ENCODE results near the gene ARRB1.
A peak's percentile ranks its signal among the peaks of the same experiment; 100 is the strongest.
"Not testable (repeated sequence)": the region's sequence is repeated elsewhere in the genome, so short reads cannot be mapped to it uniquely, and the experiment has no call there.

Gene ARRB1

GRCh38 chr11:75371949-75372876 is 20.8 kb upstream of the ARRB1 start:
- Histone ChIP-seq H3K9ac (ENCODE audit: low read depth in 1 of 2, low read length in 2 of 2) (peak overlapping the region; percentile 28 to 61), H3K4me3 (ENCODE audit: low read length in 2 of 2) (peak overlapping the region; percentile 44 to 47), H3K27ac (ENCODE audit: low read depth in 2 of 2, low read length in 2 of 2) (peak overlapping the region; percentile 89 to 91), H3K36me3 (ENCODE audit: control insufficient read depth in 2 of 2, insufficient read depth in 2 of 2, low read length in 2 of 2) (no peaks in the 10 kb centered on the region), H3K4me1 (ENCODE audit: control insufficient read depth in 2 of 2, insufficient read depth in 2 of 2, low read length in 2 of 2) (peaks cover 19 to 25% of the 10 kb centered on the region in 2 donors), H3K9me3 (ENCODE audit: control insufficient read depth in 2 of 2, low read length in 2 of 2) (no peaks in the 10 kb centered on the region), H3K27me3 (ENCODE audit: control insufficient read depth in 2 of 2, insufficient read depth in 2 of 2, low read length in 2 of 2) (no peaks in the 10 kb centered on the region)

- H3K27me3 ChIP-seq (ENCODE audit: control insufficient read depth in 2 of 2, insufficient read depth in 2 of 2, low read length in 2 of 2): no peaks in the 10 kb centered on the region
- no peaks in the 10 kb centered on the region for H3K9me3 ChIP-seq (ENCODE audit: control insufficient read depth in 2 of 2, low read length in 2 of 2)
- H3K27ac ChIP-seq (ENCODE audit: low read depth in 2 of 2, low read length in 2 of 2): no peak overlapping the region
- no peaks in the 10 kb centered on the region for H3K36me3 ChIP-seq (ENCODE audit: control insufficient read depth in 2 of 2, insufficient read depth in 2 of 2, low read length in 2 of 2)
- no peak overlapping the region for H3K9ac ChIP-seq (ENCODE audit: low read depth in 1 of 2, low read length in 2 of 2)
- no peak overlapping the region for H3K4me3 ChIP-seq (ENCODE audit: low read length in 2 of 2)
- peaks cover 19 to 25% of the 10 kb centered on the region in 2 donors for H3K4me1 ChIP-seq (ENCODE audit: control insufficient read depth in 2 of 2, insufficient read depth in 2 of 2, low read length in 2 of 2)
These were observed 18.2 kb upstream of the ARRB1 start for GRCh38 chr11:75369560-75370255.

GRCh38 chr11:75366826-75367225 is 15.4 kb upstream of the ARRB1 start:
- not testable (repeated sequence) for H3K4me3 ChIP-seq (ENCODE audit: low read length in 2 of 2); H3K9me3 ChIP-seq (ENCODE audit: control insufficient read depth in 2 of 2, low read length in 2 of 2); H3K27me3 ChIP-seq (ENCODE audit: control insufficient read depth in 2 of 2, insufficient read depth in 2 of 2, low read length in 2 of 2); H3K27ac ChIP-seq (ENCODE audit: low read depth in 2 of 2, low read length in 2 of 2); H3K9ac ChIP-seq (ENCODE audit: low read depth in 1 of 2, low read length in 2 of 2); H3K36me3 ChIP-seq (ENCODE audit: control insufficient read depth in 2 of 2, insufficient read depth in 2 of 2, low read length in 2 of 2)
- peaks cover 10 to 13% of the 10 kb centered on the region in 2 donors for H3K4me1 ChIP-seq (ENCODE audit: control insufficient read depth in 2 of 2, insufficient read depth in 2 of 2, low read length in 2 of 2)

GRCh38 chr11:75365711-75366181 is 14.3 kb upstream of the ARRB1 start:
- Histone ChIP-seq H3K27me3 (ENCODE audit: control insufficient read depth in 2 of 2, insufficient read depth in 2 of 2, low read length in 2 of 2) (no peaks in the 10 kb centered on the region), H3K4me1 (ENCODE audit: control insufficient read depth in 2 of 2, insufficient read depth in 2 of 2, low read length in 2 of 2) (peaks cover 4 to 8% of the 10 kb centered on the region in 2 donors), H3K36me3 (ENCODE audit: control insufficient read depth in 2 of 2, insufficient read depth in 2 of 2, low read length in 2 of 2) (no peaks in the 10 kb centered on the region), H3K9me3 (ENCODE audit: control insufficient read depth in 2 of 2, low read length in 2 of 2) (no peaks in the 10 kb centered on the region), H3K9ac (ENCODE audit: low read depth in 1 of 2, low read length in 2 of 2) (no peak overlapping the region), H3K27ac (ENCODE audit: low read depth in 2 of 2, low read length in 2 of 2) (no peak overlapping the region), H3K4me3 (ENCODE audit: low read length in 2 of 2) (no peak overlapping the region)

GRCh38 chr11:75362285-75362684 is 10.8 kb upstream of the ARRB1 start:
- H3K4me3 ChIP-seq (ENCODE audit: low read length in 2 of 2); H3K36me3 ChIP-seq (ENCODE audit: control insufficient read depth in 2 of 2, insufficient read depth in 2 of 2, low read length in 2 of 2); H3K27ac ChIP-seq (ENCODE audit: low read depth in 2 of 2, low read length in 2 of 2): not testable (repeated sequence)

GRCh38 chr11:75356613-75357012 is 5.2 kb upstream of the ARRB1 start:
- Histone ChIP-seq H3K4me1 (ENCODE audit: control insufficient read depth in 2 of 2, insufficient read depth in 2 of 2, low read length in 2 of 2) (peaks cover 10 to 13% of the 10 kb centered on the region in 2 donors), H3K36me3 (ENCODE audit: control insufficient read depth in 2 of 2, insufficient read depth in 2 of 2, low read length in 2 of 2) (no peaks in the 10 kb centered on the region), H3K27ac (ENCODE audit: low read depth in 2 of 2, low read length in 2 of 2) (no peak overlapping the region), H3K4me3 (ENCODE audit: low read length in 2 of 2) (no peak overlapping the region), H3K27me3 (ENCODE audit: control insufficient read depth in 2 of 2, insufficient read depth in 2 of 2, low read length in 2 of 2) (no peaks in the 10 kb centered on the region), H3K9ac (ENCODE audit: low read depth in 1 of 2, low read length in 2 of 2) (no peak overlapping the region), H3K9me3 (ENCODE audit: control insufficient read depth in 2 of 2, low read length in 2 of 2) (no peaks in the 10 kb centered on the region)

More at GRCh38 chr11:75362285-75362684, 10.8 kb upstream of the ARRB1 start:
- H3K4me1 ChIP-seq (ENCODE audit: control insufficient read depth in 2 of 2, insufficient read depth in 2 of 2, low read length in 2 of 2); H3K9me3 ChIP-seq (ENCODE audit: control insufficient read depth in 2 of 2, low read length in 2 of 2); H3K27me3 ChIP-seq (ENCODE audit: control insufficient read depth in 2 of 2, insufficient read depth in 2 of 2, low read length in 2 of 2); H3K9ac ChIP-seq (ENCODE audit: low read depth in 1 of 2, low read length in 2 of 2): not testable (repeated sequence)

GRCh38 chr11:75355051-75355450 is 3.6 kb upstream of the ARRB1 start:
- Histone ChIP-seq H3K4me3 (ENCODE audit: low read length in 2 of 2) (no peak overlapping the region), H3K27ac (ENCODE audit: low read depth in 2 of 2, low read length in 2 of 2) (no peak overlapping the region), H3K9me3 (ENCODE audit: control insufficient read depth in 2 of 2, low read length in 2 of 2) (no peaks in the 10 kb centered on the region), H3K36me3 (ENCODE audit: control insufficient read depth in 2 of 2, insufficient read depth in 2 of 2, low read length in 2 of 2) (no peaks in the 10 kb centered on the region), H3K27me3 (ENCODE audit: control insufficient read depth in 2 of 2, insufficient read depth in 2 of 2, low read length in 2 of 2) (no peaks in the 10 kb centered on the region), H3K4me1 (ENCODE audit: control insufficient read depth in 2 of 2, insufficient read depth in 2 of 2, low read length in 2 of 2) (peaks cover 22 to 24% of the 10 kb centered on the region in 2 donors), H3K9ac (ENCODE audit: low read depth in 1 of 2, low read length in 2 of 2) (no peak overlapping the region)

- Histone ChIP-seq H3K36me3 (ENCODE audit: control insufficient read depth in 2 of 2, insufficient read depth in 2 of 2, low read length in 2 of 2) (no peaks in the 10 kb centered on the region), H3K27me3 (ENCODE audit: control insufficient read depth in 2 of 2, insufficient read depth in 2 of 2, low read length in 2 of 2) (no peaks in the 10 kb centered on the region), H3K27ac (ENCODE audit: low read depth in 2 of 2, low read length in 2 of 2) (peak overlapping the region; percentile 90 to 95), H3K4me3 (ENCODE audit: low read length in 2 of 2) (peak overlapping the region; percentile 78 to 81), H3K4me1 (ENCODE audit: control insufficient read depth in 2 of 2, insufficient read depth in 2 of 2, low read length in 2 of 2) (peaks cover 45 to 48% of the 10 kb centered on the region in 2 donors), H3K9me3 (ENCODE audit: control insufficient read depth in 2 of 2, low read length in 2 of 2) (no peaks in the 10 kb centered on the region), H3K9ac (ENCODE audit: low read depth in 1 of 2, low read length in 2 of 2) (peak overlapping the region; percentile 81 to 86)
These were observed 1.2 kb upstream of the ARRB1 start for GRCh38 chr11:75352588-75353206.

GRCh38 chr11:75351791-75352587 is 528 bp upstream of the ARRB1 start:
- H3K9ac ChIP-seq (ENCODE audit: low read depth in 1 of 2, low read length in 2 of 2): peak overlapping the region; percentile 81 to 86
- no peaks in the 10 kb centered on the region for H3K27me3 ChIP-seq (ENCODE audit: control insufficient read depth in 2 of 2, insufficient read depth in 2 of 2, low read length in 2 of 2)
- peak overlapping the region; percentile 90 to 95 for H3K27ac ChIP-seq (ENCODE audit: low read depth in 2 of 2, low read length in 2 of 2)
- H3K4me3 ChIP-seq (ENCODE audit: low read length in 2 of 2): peak overlapping the region; percentile 78 to 81
- H3K36me3 ChIP-seq (ENCODE audit: control insufficient read depth in 2 of 2, insufficient read depth in 2 of 2, low read length in 2 of 2): peaks cover 0 to 3% of the 10 kb centered on the region in 2 donors
- no peaks in the 10 kb centered on the region for H3K9me3 ChIP-seq (ENCODE audit: control insufficient read depth in 2 of 2, low read length in 2 of 2)
- peaks cover 52 to 55% of the 10 kb centered on the region in 2 donors for H3K4me1 ChIP-seq (ENCODE audit: control insufficient read depth in 2 of 2, insufficient read depth in 2 of 2, low read length in 2 of 2)

Measured in mucosa of rectum (tissue), 2 donors.